Activated CD8-positive, alpha-beta memory T cell treated with anti-CD3 and anti-CD28 coated beads, Interleukin-2, amount 50 U/mL, for 48 hours (primary cell): Measurements from ENCODE around the gene WSCD2.

Source experiments
- DNase-seq: peaks from one replicate; pipeline ENCODE4 v3.0.0-alpha.2; 2020

The WSCD2 gene

DNA sequence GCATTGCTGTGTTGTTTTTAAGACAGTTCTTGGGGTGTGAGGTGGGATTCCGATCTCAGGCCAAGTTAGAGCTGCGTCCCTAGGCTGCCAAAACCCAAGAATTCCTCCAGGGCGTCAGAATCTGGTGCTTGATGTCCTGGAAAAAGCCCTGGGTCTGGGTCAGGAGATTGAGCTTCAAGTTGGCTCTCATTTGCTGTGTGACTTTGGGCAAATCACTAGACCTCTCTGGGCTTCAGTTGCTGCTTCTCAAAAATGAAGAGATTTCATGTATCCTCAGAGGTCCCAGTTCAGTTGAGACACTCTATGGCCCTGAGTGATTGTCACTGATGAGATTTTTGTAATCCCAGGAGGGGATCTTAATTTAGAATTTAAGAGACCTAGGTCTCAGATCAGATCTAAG lies 1.9 kb downstream of the WSCD2 start:
- DNase-seq = no peak

DNA sequence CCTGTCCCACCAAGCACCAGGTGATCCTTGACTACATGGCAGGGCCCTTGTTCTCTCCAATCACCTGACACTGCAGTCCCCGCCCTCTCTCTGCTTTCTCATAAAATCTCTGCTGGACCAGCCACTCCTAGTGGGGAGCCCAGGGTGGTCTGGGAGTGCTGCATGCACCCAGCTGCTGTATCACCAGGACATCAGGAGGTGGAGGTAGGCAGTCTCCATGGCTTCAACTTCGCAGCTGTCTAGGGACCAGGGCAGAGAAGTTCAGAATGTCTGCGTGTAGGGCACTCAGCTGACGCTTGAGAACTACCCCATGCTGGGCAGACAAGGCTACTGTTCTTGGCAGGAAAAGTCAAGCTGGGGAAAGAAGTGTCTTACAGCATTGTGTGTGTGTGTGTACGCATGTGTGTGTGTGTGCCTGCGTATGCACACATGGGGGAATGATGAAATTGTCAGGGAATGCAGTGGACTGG lies 2.6 kb downstream of the WSCD2 start:
- no peak for DNase-seq

DNA sequence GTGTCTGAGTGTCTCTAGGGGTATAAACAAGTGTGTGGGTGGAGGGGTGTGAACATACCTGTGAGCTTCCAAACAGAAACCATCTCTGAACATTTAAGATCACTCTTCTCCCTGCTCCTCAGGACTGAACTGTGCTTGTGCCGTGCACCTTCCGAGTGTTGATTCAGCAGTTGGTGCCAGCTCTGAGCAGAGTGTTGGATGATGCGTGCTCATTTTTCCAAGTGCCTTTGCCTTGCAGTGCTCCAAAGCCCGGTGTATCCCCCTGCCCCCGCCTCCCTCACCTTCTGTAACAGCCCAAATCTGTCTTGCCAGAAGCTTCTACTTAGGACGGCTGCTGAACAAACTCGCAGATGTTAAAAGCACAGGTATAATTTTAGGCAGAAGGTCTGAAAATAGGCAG lies 4.4 kb downstream of the WSCD2 start:
- no peak for DNase-seq

DNA sequence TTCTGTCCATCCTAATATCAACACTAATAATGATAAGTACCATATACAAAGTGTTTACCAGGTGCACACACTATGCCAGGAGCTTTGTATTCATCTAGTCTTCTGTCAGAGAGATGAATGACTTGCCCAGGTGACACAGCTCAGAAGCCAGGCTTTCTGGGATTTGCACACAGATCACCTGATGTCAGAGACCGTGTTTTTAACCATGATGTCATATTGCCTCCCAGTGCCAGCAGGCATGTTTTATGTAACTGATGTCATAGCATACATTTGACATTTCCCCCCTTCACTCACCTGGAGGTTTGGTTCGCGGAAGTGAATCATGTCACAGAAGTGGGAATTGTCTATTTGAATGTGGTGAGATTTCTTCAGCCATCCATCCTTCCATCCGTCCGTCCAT lies 5.7 kb downstream of the WSCD2 start:
- DNase-seq = no peak

DNA sequence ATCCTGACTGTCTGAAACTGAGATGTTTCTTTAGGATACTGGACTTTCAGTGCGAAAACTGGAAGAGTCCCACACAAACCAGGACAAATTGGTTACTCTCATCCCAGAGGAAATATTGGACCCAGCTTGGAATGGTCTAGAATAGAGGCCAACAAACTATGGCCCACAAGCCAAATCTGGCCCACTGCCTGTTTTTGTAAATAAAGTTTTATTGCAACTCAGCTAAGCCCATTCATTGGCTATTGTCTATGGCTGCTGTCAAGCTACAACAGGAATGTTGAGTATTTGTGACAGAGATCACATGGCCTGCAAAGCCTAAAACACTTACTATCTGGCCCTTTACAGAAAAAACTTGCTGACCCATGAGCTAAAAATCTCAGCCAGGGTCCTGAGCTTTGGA lies 6.5 kb downstream of the WSCD2 start:
- no peak for DNase-seq

DNA sequence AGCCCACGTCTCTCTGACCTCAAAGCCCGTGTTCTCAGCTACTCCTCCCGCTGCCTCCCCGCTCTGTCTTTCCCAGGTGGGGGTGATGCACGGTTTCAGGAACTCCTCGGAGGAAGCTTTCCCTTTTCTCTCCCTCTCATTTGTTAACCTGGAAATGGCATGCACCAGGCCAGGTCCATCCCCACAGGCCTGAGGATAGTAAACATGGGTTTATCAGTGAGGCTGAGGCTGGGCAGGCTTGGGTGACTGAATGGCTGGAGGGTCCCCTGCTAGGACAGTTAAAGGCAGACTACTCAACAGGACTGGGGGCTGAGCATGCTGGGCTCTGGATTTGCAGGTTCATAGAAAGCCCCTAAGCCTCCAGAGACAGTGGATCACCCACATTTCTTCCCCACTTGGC lies 7.6 kb downstream of the WSCD2 start:
- no peak for DNase-seq

DNA sequence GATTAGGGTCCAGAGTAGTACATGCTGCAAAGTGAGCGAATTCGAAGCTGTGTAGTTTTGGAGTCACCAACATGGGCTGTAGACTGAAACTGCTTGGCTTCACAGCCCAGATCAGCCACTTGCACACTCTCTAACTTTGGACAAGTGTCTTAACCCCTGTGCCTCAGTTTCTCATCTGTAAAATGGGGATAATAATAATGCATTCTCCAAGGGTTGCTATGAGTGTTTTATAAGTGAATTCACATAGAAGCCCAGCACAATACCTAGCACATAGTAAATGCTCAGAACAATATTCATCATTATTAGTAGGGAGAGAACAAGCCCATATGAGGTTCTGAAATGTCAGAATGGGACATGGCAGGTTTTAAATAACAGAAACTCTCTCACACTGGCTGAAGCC lies 10.4 kb downstream of the WSCD2 start:
- no peak for DNase-seq

DNA sequence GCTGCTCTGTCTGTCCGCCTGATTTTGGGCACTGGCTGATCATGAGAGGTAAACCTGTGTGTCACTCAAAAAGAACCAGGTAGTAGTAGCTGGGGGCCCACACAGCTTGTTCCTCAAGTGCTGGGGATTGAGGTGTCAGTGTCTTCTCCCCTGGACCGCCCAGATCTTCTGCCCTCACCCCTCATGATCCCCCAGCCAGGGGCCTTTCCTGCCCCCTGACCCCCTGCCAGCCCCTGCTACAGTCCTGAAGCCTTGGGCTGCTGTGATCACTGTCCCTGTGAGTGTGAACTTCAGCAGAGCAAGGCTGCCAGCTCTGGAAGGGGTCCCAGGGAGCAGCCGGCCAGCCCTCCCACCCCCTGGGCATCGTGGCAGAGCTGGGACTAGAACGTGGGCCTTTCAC lies 11.4 kb downstream of the WSCD2 start:
- no peak for DNase-seq

DNA sequence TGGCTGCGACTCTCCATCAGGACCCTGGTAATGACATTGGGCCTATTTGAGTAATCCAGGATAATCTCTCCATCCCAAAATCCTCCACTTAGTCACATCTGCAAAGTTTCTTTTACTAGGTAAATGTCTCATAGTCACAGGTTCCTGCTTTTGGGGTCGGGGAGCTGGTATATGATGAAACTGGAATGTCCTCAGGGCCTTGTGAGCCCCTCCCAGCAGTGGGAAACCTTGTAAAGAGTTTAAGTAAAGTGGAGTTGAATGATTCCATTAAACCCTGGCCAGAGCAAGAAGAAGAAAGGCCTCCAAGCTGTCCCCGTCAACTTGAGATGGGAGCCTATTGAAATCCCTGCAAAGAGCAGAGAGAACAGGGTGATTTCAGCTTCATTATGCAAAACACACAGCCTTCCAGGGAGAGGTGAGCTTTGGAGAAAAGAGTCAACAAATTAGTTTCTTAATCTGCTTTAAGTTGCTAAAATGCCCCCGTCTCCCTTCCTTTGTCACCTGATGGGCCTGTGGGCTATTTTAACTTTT lies 12.6 kb downstream of the WSCD2 start:
- no peak for DNase-seq

DNA sequence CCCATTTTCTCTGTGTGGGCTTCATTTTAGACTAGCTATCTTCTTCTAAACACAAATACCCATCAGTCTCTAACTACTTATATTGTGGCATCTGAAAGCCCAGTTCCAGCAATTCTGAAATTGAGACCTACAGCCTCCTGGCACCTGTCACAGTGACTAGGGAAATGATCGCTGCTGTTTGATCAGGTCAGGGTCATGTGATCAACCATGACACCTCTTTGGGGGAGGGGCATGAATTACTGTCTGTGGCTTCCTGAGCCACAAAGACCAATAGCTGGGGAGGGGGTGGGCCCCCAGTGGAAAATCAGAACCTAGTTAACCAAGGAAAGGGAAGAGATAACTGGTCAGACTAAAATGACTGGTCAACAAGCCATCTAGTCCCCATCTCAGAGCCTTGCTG lies 14.1 kb downstream of the WSCD2 start:
- no peak for DNase-seq

DNA sequence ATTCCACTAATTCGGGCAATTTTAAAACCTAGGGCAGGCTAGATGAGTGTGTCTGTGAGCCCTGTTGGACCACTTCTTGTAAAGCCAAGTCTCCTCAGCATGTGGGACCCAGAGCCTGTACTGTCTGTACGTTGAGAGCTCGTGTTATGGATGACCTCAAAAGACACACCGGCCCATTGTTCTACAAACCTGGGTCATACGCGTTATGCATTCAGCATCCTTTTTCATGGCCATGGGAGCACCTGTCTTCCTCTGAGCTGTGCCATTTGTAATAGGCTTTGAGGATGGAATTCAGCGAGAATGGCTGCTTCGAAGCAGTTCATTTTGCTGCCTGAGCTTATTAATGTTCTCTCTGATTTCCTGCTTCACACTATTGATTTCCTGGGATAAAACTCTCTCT lies 15.0 kb downstream of the WSCD2 start:
- no peak for DNase-seq

DNA sequence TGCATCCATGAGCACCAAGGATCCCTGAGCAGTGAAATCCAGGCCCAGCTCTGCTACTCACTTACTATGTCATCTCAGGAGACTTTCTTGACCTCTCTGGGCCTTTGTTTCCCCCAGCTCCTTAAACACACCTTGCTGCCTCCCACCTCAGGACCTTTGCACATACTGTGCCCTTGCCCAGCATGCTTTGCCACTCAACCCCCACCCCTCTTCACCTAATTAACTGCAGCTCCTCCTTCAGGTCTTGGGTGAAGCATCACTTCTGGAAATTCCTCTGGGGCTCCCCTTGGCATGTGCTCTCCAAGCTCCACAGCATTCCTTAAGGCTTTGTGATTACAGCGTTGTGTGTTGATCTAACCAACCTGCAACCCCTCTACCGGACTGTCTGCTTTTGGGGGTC lies 15.9 kb downstream of the WSCD2 start:
- no peak for DNase-seq

DNA sequence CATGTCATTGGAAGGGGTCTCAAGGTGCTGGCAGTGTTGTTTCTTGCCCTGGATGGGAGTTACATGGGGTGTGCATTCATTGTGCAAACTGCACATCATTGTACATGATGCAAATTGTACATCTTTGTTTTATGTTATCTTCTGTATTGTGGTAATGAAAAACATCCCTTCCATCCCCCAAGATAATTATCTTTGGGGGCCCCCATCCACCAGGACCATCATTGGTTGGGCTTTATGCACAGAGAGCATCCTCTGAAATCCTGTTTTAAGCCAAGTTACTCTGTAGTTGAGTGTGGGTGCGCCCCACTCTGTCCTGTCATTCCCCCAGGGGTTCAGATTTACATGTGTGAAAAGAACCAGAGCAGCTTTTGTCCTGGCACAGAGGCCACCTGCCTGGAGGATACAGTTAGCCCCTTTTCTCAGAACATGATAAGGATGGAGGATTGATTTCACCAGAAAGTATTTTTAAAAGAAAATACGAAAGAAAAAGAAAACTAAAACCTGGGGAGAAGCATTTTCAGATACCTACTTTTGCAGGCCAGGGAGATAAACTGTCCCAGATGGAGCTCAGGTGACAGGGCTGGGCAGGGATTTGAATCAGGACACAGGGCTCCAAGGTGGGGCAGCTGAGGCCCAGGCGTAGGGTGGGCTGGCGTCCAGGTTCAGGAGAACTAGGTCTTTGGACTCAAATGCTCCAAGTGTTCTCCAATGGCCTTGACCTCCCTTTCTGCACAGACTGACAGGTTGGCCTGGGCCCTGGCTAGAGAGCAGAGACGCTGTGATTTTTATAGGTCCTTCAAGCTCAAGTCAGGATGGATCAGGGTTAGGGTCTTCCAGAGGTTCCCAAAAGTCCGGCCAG lies 17.2 kb downstream of the WSCD2 start:
- no peak for DNase-seq

DNA sequence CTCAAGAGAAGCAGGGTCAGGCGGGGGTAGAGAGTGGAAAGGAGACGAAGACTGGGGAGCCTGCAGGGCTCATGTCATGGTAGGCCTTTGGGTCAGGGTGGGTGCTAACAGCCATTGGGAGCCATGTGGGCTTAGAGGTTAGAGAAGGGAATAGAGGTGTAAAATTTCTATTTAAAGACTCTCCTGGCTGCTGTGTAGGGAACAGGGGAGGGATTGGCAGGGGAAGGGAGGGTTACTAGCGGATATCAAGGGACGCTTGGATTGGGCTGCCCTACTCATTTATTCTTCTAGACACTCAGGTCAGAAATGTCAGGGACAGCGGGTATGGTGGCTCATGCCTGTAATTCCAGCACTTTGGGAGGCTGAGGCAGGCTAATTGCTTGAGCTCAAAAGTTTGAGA lies 18.2 kb downstream of the WSCD2 start:
- DNase-seq = no peak

DNA sequence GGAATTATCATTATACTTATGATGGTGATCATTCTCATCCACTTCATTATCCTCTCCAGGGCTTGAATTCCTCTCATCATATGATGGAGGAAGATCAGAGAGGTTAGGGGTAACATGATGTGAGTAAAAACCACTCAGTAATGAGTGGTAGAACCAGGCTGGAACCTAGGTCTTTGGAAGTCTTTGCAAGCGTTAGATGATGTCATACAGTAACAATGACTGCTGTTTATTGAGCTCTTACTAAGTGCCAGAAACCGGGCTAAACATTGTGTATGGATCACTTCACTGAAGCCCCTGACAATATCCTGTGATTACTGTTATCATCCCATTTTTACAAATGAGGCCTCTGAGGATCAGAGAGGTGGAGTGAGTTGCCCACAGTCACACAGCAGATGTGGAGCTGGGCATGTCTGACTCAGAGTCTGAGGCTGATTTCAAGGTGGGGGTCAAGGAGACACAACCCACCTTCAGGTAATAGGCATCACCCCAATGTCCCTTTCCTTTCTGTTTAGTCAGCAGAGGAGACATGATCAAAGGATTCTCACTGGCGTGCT lies 19.5 kb downstream of the WSCD2 start:
- DNase-seq = no peak

DNA sequence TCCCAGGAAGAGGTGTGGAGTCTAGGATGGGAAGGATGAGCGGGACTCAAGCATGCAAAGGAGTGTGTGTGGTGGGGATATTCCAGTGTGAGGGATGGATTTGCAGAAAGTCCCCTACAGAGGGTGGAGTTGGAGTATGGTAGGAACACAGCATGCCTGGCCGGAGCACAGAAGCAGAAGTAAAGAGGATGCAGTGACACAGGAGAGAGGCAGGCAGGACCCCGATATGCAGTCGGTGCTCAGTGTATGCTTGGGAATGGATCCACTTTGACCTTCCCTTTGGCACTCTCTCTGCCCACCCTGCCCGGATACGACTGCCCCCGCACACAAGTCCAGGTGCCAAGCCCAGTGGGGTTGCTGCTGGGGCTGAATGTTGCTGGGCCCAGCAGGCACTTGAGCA lies 21.3 kb downstream of the WSCD2 start:
- no peak for DNase-seq

DNA sequence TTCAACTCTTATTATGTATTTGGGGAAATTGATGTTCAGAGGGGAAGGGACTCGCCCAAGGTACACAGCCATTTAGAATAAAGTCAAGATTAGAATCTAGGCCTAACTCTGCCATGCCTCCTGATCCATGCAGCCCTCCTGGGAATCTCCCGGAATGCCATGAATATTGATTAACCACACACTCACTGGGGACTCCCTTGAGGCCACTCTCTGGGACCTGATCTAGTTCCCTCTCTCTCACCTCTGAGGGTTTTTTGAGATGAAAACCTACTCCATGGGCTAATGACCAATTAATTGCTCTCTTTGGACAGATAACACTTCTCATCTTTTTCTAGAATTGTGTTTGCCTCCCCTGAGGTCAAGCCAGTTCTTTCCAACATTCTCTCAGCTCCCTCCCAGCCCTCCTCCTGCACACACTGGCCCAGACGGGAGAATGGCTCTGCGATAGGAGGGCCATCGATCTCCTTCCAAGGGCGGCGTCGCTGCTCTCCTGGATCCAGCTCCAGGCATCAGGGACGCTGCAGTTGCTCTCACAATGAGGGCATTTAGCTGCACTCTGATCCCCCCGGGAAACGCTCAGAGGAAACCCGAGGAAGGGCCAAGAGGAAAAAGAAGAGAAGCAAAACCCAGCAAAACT lies 22.6 kb downstream of the WSCD2 start:
- no peak for DNase-seq

DNA sequence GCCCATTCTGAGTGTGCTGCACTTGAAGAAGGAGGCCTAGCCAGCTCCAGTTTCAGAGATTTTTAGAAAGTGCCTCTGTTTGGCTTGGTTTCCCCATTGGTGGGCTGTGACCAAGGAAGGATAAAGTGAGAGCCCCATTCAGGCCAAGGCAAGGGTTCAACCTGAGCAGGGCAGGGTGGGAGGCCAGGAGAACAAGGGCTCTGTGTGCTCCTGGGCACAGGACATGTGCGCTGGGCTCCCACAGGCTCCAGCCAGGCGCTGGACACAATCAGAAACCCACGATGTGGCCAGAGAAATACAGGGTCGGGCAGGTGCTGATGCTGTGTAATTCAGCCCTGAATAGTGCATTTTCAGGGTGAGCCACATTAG lies 23.1 kb downstream of the WSCD2 start:
- no peak for DNase-seq

DNA sequence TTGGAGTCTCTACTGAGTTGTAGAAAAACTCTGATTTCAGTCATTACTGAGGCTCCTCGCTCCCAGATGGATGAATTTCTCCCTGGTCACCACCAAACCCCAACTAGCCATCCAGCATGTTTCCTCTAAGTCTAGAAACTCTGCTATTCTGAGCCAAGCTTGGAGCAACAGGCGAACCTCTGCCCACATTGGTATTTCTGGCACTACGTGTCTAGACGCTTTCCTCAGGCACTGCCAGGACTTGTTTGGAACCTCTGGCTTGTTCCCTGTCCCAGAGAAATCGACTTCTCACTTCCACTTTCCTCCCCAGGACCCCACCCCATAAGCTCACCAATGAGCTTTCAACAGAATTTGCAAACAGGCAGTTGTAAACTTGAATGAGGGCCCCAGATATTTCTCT lies 27.6 kb downstream of the WSCD2 start:
- DNase-seq = no peak

DNA sequence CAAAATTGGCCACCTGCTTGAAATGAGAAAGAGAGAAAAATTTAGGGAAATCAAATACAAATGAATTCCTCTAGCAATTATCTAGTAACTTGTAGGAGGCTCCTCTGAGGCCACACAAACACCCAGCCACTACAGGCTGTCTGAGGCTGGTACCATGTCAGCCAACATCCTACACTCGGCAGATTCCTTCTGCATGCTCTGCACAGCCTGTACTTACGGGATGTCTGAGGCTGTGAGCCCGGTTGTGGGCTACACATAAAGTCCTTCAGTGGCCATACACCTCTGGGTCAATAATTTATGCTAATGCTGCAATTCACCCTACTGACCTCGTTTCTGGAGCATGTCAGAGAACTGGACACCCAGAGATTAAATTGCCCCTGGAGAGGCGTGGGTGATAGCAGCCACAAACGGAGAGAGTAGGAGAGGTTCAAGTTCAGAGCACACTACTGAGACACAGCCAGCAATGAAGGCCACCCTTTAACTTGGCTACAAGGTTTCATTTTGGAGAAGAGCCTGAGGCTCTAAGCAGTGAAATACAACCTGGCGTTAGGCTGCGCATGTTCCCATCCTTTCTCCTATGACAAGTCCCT lies 28.9 kb downstream of the WSCD2 start:
- DNase-seq = no peak

DNA sequence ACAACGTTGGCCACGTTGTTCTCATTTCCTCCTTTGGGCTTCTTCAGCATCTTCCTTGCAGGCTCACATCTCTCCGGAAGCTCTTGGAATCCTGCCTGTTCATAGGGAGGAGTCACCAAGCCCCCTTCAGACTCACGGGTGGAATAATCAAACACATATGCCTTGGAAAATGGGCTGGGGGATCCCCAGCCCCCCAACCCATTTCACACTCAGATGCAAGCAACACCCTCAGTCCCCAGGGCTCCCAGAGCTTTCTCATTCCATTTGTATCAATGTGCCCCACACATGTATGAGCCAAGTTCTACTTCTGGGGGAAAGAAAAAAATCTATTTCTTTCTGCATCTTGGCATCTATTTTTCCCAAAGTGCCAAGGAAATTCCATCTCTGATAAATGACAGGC lies 33.1 kb downstream of the WSCD2 start:
- no peak for DNase-seq

DNA sequence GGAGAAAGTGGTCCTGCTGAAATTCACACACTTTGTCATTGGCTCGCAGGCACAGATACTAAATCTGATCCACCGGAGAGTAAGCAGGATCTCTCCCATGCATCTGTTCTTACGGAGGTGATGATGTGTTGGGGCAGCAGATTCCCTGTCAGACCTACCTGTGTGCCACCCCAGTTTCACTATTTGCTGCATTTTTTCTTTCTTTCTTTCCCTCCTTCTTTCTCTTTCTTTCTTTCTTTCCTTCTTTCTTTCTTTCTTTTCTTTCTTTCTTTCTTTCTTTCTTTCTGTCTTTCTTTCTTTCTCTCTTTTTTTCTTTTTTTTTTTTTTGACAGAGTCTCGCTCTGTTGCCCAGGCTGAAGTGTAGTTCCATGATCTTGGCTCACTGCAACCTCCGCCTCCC lies 37.4 kb downstream of the WSCD2 start:
- no peak for DNase-seq

DNA sequence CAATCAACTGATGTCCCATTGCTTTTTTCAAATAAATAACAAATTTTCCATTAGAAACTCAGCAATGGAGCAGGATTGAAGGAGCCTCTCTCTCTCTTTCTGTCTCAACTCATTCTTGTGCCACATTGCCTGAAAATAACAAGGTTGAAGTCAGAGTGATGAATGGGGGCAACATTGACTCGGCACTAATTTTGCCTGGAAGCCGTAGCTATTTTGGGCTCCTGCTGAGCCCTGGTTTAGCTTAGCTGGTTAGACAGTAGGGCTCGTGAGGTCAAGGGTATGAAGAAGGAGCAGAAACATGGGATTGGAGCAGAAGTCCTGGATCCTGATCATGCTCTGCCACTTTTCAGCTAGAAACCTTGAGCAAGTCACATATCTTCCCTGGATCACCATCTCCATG lies 38.9 kb downstream of the WSCD2 start:
- DNase-seq = no peak

DNA sequence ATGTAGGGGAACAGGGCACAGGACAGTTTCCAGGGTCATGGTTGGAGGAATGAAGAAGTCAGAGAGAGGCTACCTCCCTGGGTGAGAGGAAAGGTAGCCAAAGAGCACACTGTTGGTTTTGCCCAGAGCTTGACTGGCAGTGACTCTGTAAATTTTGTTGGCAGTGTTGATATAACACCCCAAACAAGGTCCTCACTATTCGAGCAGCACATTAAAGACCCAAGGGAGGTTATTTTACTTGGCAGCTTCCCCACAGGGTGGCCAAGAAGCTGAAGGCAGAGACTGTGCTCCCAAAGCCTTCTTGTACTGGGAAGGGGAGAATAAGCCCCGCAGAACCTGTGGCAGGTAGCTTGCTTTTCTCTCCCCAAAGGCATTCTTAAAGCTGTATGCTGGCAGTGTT lies 40.6 kb downstream of the WSCD2 start:
- DNase-seq = no peak
